ENCODE data around the gene MINDY3. TPM values are rescaled to one million over a fixed set of nuclear protein-coding genes. Genes with fewer than 3 reads are reported as not detected.

Gene MINDY3
- total RNA-seq, 1 experiment from 2014 or later, result 10.8 TPM

DNA sequence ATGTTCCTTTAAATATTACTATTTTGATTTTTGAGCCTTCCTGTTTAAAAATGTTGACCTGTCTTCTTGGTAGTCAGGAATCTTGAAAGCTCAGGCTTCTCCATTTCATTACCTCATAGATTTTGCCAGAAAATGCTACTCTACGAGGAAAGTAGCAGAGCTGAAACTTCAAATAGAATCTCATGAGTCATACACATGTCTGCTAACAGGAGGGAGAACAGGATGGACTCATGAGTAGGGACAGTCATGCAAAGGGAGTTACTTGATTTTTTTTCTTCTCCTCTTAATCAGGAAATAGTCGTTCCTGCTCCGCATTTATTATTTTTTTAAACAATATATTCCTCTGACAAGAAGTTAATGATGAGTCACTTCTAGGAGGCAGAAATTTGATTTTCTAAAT, 37.0 kb upstream of the MINDY3 start:
- peaks cover 4% of the 10 kb centered on the region; the same call in 1 of the 2 replicates for H3K27me3 ChIP-seq (ENCODE audit: insufficient read depth, low read depth)
- no peaks in the 10 kb centered on the region for H3K79me2 ChIP-seq (ENCODE audit: low read depth)
- TF ChIP-seq, protein P1, sequence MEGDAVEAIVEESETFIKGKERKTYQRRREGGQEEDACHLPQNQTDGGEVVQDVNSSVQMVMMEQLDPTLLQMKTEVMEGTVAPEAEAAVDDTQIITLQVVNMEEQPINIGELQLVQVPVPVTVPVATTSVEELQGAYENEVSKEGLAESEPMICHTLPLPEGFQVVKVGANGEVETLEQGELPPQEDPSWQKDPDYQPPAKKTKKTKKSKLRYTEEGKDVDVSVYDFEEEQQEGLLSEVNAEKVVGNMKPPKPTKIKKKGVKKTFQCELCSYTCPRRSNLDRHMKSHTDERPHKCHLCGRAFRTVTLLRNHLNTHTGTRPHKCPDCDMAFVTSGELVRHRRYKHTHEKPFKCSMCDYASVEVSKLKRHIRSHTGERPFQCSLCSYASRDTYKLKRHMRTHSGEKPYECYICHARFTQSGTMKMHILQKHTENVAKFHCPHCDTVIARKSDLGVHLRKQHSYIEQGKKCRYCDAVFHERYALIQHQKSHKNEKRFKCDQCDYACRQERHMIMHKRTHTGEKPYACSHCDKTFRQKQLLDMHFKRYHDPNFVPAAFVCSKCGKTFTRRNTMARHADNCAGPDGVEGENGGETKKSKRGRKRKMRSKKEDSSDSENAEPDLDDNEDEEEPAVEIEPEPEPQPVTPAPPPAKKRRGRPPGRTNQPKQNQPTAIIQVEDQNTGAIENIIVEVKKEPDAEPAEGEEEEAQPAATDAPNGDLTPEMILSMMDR (conservative IDR thresholded peaks at IDR 0.05), result no peak
- TF ChIP-seq EZH2 (IDR thresholded peaks at IDR 0.05; ENCODE audit: low read depth), result no peak
- intact Hi-C loops (cut with micrococcal nuclease; ENCODE audit: unreplicated experiment), result no loop called here
- no peaks in the 10 kb centered on the region for H3K4me1 ChIP-seq (replicated peaks; ENCODE audit: insufficient read depth)
- CTCF ChIA-PET, result no interaction called here
- no peaks in the 10 kb centered on the region for H4K20me1 ChIP-seq (ENCODE audit: insufficient read depth)
- no peaks in the 10 kb centered on the region for H3K9me2 ChIP-seq (ENCODE audit: insufficient read depth)
- no peaks in the 10 kb centered on the region for H3K36me3 ChIP-seq (ENCODE audit: low read depth)
- no peak for DNase-seq
- no peak overlapping the region for H3K4me3 ChIP-seq
- H3K9me3 ChIP-seq (ENCODE audit: insufficient read depth, low read depth), result no peaks in the 10 kb centered on the region
- no peak overlapping the region for H3K27ac ChIP-seq
- no TSS peak for BruUV-seq (replicated peaks)
- H3K4me2 ChIP-seq, result no peak overlapping the region
- H2AFZ ChIP-seq, result no peak overlapping the region
- POLR2A ChIA-PET (ENCODE audit: unreplicated experiment), result no interaction called here
- no peaks in the 10 kb centered on the region for H3F3A ChIP-seq (ENCODE audit: insufficient read depth, low read depth)

DNA sequence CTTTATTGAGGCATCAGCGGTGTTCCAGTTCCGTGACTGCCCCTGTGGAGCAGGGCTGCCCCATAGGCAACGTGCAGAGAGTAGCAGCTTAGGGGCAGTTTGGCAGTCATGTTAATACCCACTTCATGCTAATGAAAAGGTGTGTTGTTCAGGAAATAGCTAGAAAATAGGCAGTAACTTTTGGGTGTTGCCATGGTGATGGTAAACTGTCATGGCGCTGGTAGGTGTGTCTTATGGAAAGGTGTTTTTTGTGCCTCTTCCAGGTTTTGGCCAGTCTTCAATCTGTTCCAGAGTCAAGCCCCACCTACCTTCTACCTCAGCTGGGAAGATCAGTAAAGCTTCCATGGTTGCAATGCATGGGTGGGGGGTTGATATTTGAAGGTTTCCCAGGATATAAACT, 36.3 kb upstream of the MINDY3 start:
- no TSS peak for BruUV-seq (replicated peaks)
- Histone ChIP-seq H3K4me3 (no peak overlapping the region), H2AFZ (no peak overlapping the region), H3K27ac (no peak overlapping the region), H3K9me3 (ENCODE audit: insufficient read depth, low read depth) (no peaks in the 10 kb centered on the region), H3K27me3 (ENCODE audit: insufficient read depth, low read depth) (peaks cover 4% of the 10 kb centered on the region; the same call in 1 of the 2 replicates), H3K9me2 (ENCODE audit: insufficient read depth) (no peaks in the 10 kb centered on the region), H3K4me2 (no peak overlapping the region), H3K79me2 (ENCODE audit: low read depth) (no peaks in the 10 kb centered on the region), H3K4me1 (replicated peaks; ENCODE audit: insufficient read depth) (no peaks in the 10 kb centered on the region), H3F3A (ENCODE audit: insufficient read depth, low read depth) (no peaks in the 10 kb centered on the region), H3K36me3 (ENCODE audit: low read depth) (no peaks in the 10 kb centered on the region), H4K20me1 (ENCODE audit: insufficient read depth) (no peaks in the 10 kb centered on the region)
- no peak for TF ChIP-seq EZH2 (IDR thresholded peaks at IDR 0.05; ENCODE audit: low read depth)
- TF ChIP-seq, protein P1 (conservative IDR thresholded peaks at IDR 0.05), result no peak
- no peak for DNase-seq
- intact Hi-C loops (cut with micrococcal nuclease; ENCODE audit: unreplicated experiment), result no loop called here
- ChIA-PET POLR2A (ENCODE audit: unreplicated experiment) (no interaction called here), CTCF (no interaction called here)

DNA sequence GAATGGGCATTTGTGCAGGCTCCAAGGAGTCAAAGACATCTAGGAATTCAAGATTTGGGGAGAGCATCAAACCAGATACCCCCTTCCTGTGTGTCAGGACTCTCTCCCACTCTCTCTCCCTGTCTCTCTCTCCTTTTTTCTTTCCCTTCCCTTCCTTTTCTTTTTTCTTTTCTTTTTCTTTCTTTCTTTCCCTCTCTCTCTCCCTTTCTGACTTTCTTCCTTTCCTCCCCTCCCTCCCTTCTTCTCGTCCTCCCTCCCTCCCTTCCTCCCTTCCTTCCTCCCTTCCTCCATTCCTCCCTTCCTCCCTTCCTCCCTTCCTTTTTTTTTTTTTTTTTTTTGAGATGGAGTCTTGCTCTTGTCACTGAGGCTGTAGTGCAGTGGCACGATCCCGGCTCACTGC, 24.1 kb upstream of the MINDY3 start:
- intact Hi-C loops (cut with micrococcal nuclease; ENCODE audit: unreplicated experiment), result no loop called here
- Histone ChIP-seq H4K20me1 (ENCODE audit: insufficient read depth) (no peaks in the 10 kb centered on the region), H3K4me1 (replicated peaks; ENCODE audit: insufficient read depth) (no peaks in the 10 kb centered on the region), H3K27me3 (ENCODE audit: insufficient read depth, low read depth) (peaks cover 31% of the 10 kb centered on the region), H3K36me3 (ENCODE audit: low read depth) (no peaks in the 10 kb centered on the region), H3K9me2 (ENCODE audit: insufficient read depth) (no peaks in the 10 kb centered on the region), H3K4me3 (no peak overlapping the region), H2AFZ (no peak overlapping the region), H3K4me2 (no peak overlapping the region), H3K79me2 (ENCODE audit: low read depth) (no peaks in the 10 kb centered on the region), H3F3A (ENCODE audit: insufficient read depth, low read depth) (no peaks in the 10 kb centered on the region), H3K27ac (no peak overlapping the region), H3K9me3 (ENCODE audit: insufficient read depth, low read depth) (no peaks in the 10 kb centered on the region)
- DNase-seq, result no peak
- ChIA-PET CTCF (no interaction called here), POLR2A (ENCODE audit: unreplicated experiment) (no interaction called here)
- no TSS peak for BruUV-seq (replicated peaks)
- no peak for TF ChIP-seq EZH2 (IDR thresholded peaks at IDR 0.05; ENCODE audit: low read depth)
- TF ChIP-seq, protein P1 (conservative IDR thresholded peaks at IDR 0.05), result no peak
